HepG2 (cell line): Measurements from ENCODE around the gene PDE4DIP. TPM values are rescaled to one million over a fixed set of nuclear protein-coding genes. Genes with fewer than 3 reads are reported as not detected.
"Not testable (repeated sequence)": the region's sequence is repeated elsewhere in the genome, so short reads cannot be mapped to it uniquely, and the experiment has no call there.

Experiments
- ATAC-seq: fragments of 200-7000 bp; cut with Tn5 transposase; 3 replicates; pipeline ENCODE4 v1.9.1; 2020; ENCODE audit warnings: mild to moderate bottlenecking, moderate library complexity
- BruUV-seq: library from RNA; stranded (reverse); fragments of 400-500 nt; replicated peaks from 2 replicates; lab custom pipeline; 2021; lab: Mats Ljungman, UMichigan
- CTCF ChIA-PET: fragments of 300-600 bp; formaldehyde crosslinking; extraction: SDS; loops from one replicate; lab custom pipeline; 2021; ENCODE audit warnings: low total read pairs, inconsistent platforms, low intra/inter-chr PET ratio; lab: Yijun Ruan, JAX
- POLR2A ChIA-PET: fragments of 350-600 bp; sonication (Branson Sonifier 250); formaldehyde crosslinking; loops from one replicate; lab custom pipeline; 2020; ENCODE audit warnings: antibody characterized with exemption, inconsistent platforms; lab: Yijun Ruan, JAX
- DNase-seq: peaks from one replicate; pipeline ENCODE4 v3.0.0-alpha.2; 2015; ENCODE audit warnings: low spot score
- FAIRE-seq: peaks from 3 replicates; lab custom pipeline; 2011; peaks lifted over from hg19 to GRCh38; lab: Jason Lieb, UNC
- H2AFZ ChIP-seq: one replicate; pipeline ENCODE4 v1.6.1; 2011; ENCODE audit warnings: low read length, inconsistent platforms
- H3K27ac ChIP-seq: fragments of 300-600 bp; 3 replicates; pipeline ENCODE4 v1.8.0; 2011; ENCODE audit warnings: mixed run types, mild to moderate bottlenecking, mixed read lengths, low read length, inconsistent platforms; ENCODE audit not compliant: insufficient read depth; ENCODE audit errors: extremely low read length
- H3K27me3 ChIP-seq, 2 experiments: fragments of 200-600 bp in 1 of 2; 2 replicates in 1 of 2; 3 replicates in 1 of 2; pipeline versions ENCODE4 v1.6.0 to v1.8.0; 2011; ENCODE audit warnings: low read length in 2 of 2, mild to moderate bottlenecking in 2 of 2, moderate library complexity in 2 of 2, inconsistent platforms in 1 of 2; ENCODE audit not compliant: insufficient read depth in 2 of 2, control insufficient read depth in 1 of 2
- H3K36me3 ChIP-seq, 2 experiments: fragments of 200-600 bp in 1 of 2; replicated peaks in 1 of 2; 2 replicates in 1 of 2; 3 replicates in 1 of 2; pipeline versions ENCODE4 v1.5.1 to v1.8.0; 2011; ENCODE audit warnings: low read length in 2 of 2, inconsistent platforms in 1 of 2; ENCODE audit not compliant: insufficient read depth in 2 of 2, control insufficient read depth in 1 of 2
- H3K4me1 ChIP-seq: 2 replicates; pipeline ENCODE4 v1.5.1; 2012; ENCODE audit warnings: low read length, inconsistent platforms; ENCODE audit not compliant: insufficient read depth
- H3K4me2 ChIP-seq: 2 replicates; pipeline ENCODE4 v1.6.0; 2011; ENCODE audit warnings: low read depth, low read length, inconsistent platforms
- H3K4me3 ChIP-seq, 3 experiments: fragments of 200-600 bp in 1 of 3; sonication (generic), shearing (Covaris generic) in 1 of 3; replicated peaks in 1 of 3; 2 replicates each; pipeline ENCODE4 v1.5.1; 2011 to 2016; ENCODE audit warnings: low read length in 3 of 3, inconsistent platforms in 2 of 3, low read depth in 2 of 3, mild to moderate bottlenecking in 2 of 3, control low read depth in 1 of 3, mixed read lengths in 1 of 3; ENCODE audit not compliant: insufficient read depth in 1 of 3
- H3K79me2 ChIP-seq: one replicate; pipeline ENCODE4 v1.6.1; 2011; ENCODE audit warnings: low read length, inconsistent platforms; ENCODE audit not compliant: insufficient read depth
- H3K9ac ChIP-seq: 2 replicates; pipeline ENCODE4 v1.6.0; 2011; ENCODE audit warnings: mild to moderate bottlenecking, low read depth, low read length, inconsistent platforms; ENCODE audit not compliant: insufficient read depth
- H3K9me3 ChIP-seq: 2 replicates; pipeline ENCODE4 v1.5.1; 2012; ENCODE audit warnings: mild to moderate bottlenecking, low read length
- H4K20me1 ChIP-seq: 2 replicates; pipeline ENCODE4 v1.6.0; 2011; ENCODE audit warnings: inconsistent platforms, mild to moderate bottlenecking, low read length, moderate library complexity; ENCODE audit not compliant: insufficient read depth
- WGBS: methylation state at CpG from one replicate; pipeline ENCODE4 v1.1.6; 2017; ENCODE audit warnings: low lambda C conversion rate; 5-methylcytosine and 5-hydroxymethylcytosine counted together
- in situ Hi-C: cut with HindIII; loops from 2 replicates; pipeline ENCODE4 v1.10.0; 2017; ENCODE audit warnings: low pct_unique_long_range_greater_than_20kb; ENCODE audit not compliant: extremely low pct_ligation_motif_present
- intact Hi-C: fragments of 100-400 bp; cut with micrococcal nuclease; formaldehyde crosslinking; loops from one replicate; pipeline ENCODE4 v1.10.0; 2022; ENCODE audit not compliant: unreplicated experiment
- polyA plus RNA-seq, 8 experiments: library from polyadenylated mRNA; depleted of rRNA in 3 of 8; stranded (reverse) in 7 of 8; unstranded in 1 of 8; fragments of >200 nt; fragmentation: Illumina TruSeq in 4 of 8; extraction: Trizol in 4 of 8; gene quantifications; 2 replicates each; pipeline versions ENCODE4 v1.2.1 to v1.2.3, GENCODE V29; 2011 to 2016; ENCODE audit warnings: low read depth in 4 of 8, missing spikeins in 1 of 8, mixed read lengths in 1 of 8; ENCODE audit not compliant: insufficient read depth in 1 of 8
- total RNA-seq, 5 experiments: library from RNA; depleted of rRNA; stranded (reverse); fragments of >200 nt; fragmentation: Illumina TruSeq; extraction: Trizol; gene quantifications; 2 replicates each; pipeline ENCODE4 v1.2.3, GENCODE V29; 2016; ENCODE audit warnings: low read depth in 1 of 5

Gene PDE4DIP
- total and polyA plus RNA-seq, 2 of the 13 experiments (the other 11 are each of a cell fraction or from before 2014, with no cell fraction given): 5.9 to 10.3 TPM

DNA sequence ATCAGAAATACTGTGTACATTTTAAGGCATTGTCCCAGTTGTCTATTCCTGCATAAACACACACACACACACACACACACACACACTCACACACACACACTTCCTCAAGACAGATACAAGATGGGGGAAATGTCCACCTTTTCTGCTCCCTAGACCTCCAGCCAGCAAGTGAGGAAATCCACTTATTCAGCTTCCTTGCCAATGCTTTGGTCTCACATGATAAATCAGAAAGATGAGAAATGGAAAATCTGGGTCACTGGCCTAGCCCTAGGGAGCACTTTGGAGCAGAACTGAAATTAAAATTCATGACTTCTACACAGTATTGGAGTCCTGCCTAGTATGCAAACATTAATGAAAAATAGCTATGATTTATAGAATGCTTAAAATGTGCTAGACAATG lies 15.3 kb upstream of the PDE4DIP start:
- CTCF ChIA-PET, DNase-seq, H3K27me3 ChIP-seq, H2AFZ ChIP-seq, in situ Hi-C loops, H3K9ac ChIP-seq, intact Hi-C loops, H3K4me2 ChIP-seq, H3K9me3 ChIP-seq, H3K4me1 ChIP-seq, H3K36me3 ChIP-seq, H3K4me3 ChIP-seq, BruUV-seq, H3K27ac ChIP-seq, POLR2A ChIA-PET, FAIRE-seq, H3K79me2 ChIP-seq, ATAC-seq, H4K20me1 ChIP-seq: not testable (repeated sequence)

DNA sequence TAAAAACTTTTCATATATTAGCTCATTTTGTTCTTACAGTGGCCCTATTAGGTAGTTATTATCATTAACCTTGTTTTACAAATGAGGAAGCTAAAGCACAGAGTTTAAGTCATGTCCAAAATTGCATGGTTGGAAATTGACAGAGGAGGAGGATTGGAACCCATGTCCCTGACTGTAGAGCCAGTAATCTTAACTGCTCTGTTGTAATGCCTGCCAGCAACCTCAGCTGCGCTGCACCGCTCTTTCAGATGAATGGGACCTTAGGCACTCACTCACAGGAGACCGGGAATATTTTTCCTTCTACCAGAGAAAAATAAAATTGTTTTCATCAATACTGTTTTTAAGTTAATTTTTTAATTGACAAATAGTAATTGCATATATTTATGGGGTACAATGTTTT lies 14.9 kb upstream of the PDE4DIP start:
- CTCF ChIA-PET, H4K20me1 ChIP-seq, DNase-seq, ATAC-seq, POLR2A ChIA-PET, H2AFZ ChIP-seq, H3K79me2 ChIP-seq, H3K9ac ChIP-seq, H3K4me3 ChIP-seq, intact Hi-C loops, H3K4me2 ChIP-seq, FAIRE-seq, H3K4me1 ChIP-seq, H3K27me3 ChIP-seq, in situ Hi-C loops, H3K27ac ChIP-seq, BruUV-seq, H3K9me3 ChIP-seq, H3K36me3 ChIP-seq: not testable (repeated sequence)
- no CpG with 5 or more reads among the region's 3 CpGs for WGBS

DNA sequence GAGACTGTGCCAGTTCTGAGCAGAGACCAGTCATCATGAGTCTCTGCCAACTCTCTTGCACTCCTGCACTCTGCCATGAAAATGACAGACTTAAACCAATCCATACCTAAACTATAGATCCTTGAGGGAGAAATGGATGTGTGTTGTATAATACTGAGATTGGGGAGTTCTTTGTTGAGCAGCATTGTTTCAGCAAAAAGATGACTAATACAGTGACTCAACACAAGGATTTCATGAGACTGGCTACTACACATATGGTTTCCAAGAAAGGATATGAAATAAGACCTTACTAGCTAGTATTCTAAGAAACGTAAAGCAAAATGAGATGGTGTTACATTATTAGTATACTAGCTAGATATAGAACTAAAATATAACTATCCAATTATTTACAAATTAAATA lies 3.0 kb upstream of the PDE4DIP start:
- POLR2A ChIA-PET, FAIRE-seq, H3K27ac ChIP-seq, H3K9ac ChIP-seq, H4K20me1 ChIP-seq, DNase-seq, H3K9me3 ChIP-seq, CTCF ChIA-PET, H3K36me3 ChIP-seq, H3K4me1 ChIP-seq, H3K79me2 ChIP-seq, H3K4me3 ChIP-seq, H3K4me2 ChIP-seq, BruUV-seq, intact Hi-C loops, in situ Hi-C loops, H3K27me3 ChIP-seq, H2AFZ ChIP-seq, ATAC-seq: not testable (repeated sequence)
- WGBS: no CpG with 5 or more reads among the region's 1 CpG

DNA sequence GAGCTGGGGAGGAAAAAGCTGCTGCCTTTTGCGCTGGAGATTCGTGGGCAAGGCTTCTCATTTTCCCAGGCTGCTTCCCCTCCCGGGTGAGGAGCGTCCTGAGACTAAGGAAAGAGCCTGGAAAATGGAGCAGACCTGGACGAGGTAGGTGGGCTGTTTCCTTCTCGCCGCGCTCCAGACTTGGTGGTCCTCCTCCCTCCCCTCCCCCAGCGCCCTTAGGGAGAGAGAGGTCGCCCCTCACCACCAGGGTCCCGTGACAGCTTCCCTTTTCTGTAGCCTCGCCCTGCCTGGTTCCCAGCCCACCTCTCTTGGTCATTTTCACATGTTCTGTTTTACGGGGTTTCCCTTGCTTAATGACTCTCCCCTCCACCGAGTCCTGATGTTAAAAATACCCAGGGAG lies 423 bp downstream of the PDE4DIP start:
- FAIRE-seq, CTCF ChIA-PET, H3K9ac ChIP-seq, BruUV-seq, POLR2A ChIA-PET, in situ Hi-C loops, H3K27me3 ChIP-seq, H4K20me1 ChIP-seq, H3K27ac ChIP-seq, H3K4me2 ChIP-seq, intact Hi-C loops, H3K4me3 ChIP-seq, H2AFZ ChIP-seq, H3K79me2 ChIP-seq, H3K9me3 ChIP-seq, H3K4me1 ChIP-seq, DNase-seq, H3K36me3 ChIP-seq: not testable (repeated sequence)
- ATAC-seq: peak; percentile 71
- WGBS: no CpG with 5 or more reads among the region's 14 CpGs
